Measurements from ENCODE around the gene ZNF519.

- no peak for TF ChIP-seq CTCF (IDR thresholded peaks at IDR 0.05)
- no peak for TF ChIP-seq POLR2A (IDR thresholded peaks at IDR 0.05)
These were observed 10.1 kb downstream of the ZNF519 start for GRCh38 chr18:14122097-14122496.
